Neural crest cell (in vitro differentiated cells): ENCODE data around the gene CCDC9B. TPM values are rescaled to one million over a fixed set of nuclear protein-coding genes. Genes with fewer than 3 reads are reported as not detected.

Source experiments
- DNase-seq: peaks from one replicate; pipeline ENCODE4 v3.0.0; 2021; ENCODE audit warnings: low read depth, mixed read lengths, low spot score
- H3K27ac Mint-ChIP-seq: one replicate; pipeline ENCODE4 v1.8.0; 2021; ENCODE audit warnings: mild to moderate bottlenecking, mixed read lengths; ENCODE audit not compliant: unreplicated experiment
- H3K27me3 Mint-ChIP-seq: 2 replicates; pipeline ENCODE4 v1.8.0; 2021; ENCODE audit warnings: low read depth, mild to moderate bottlenecking, mixed read lengths
- H3K36me3 Mint-ChIP-seq: 2 replicates; pipeline ENCODE4 v1.8.0; 2021; ENCODE audit warnings: low read depth, mild to moderate bottlenecking, mixed read lengths
- H3K4me1 Mint-ChIP-seq: 2 replicates; pipeline ENCODE4 v1.8.0; 2021; ENCODE audit warnings: mixed read lengths
- H3K4me3 Mint-ChIP-seq: one replicate; pipeline ENCODE4 v1.8.0; 2021; ENCODE audit warnings: mild to moderate bottlenecking, mixed read lengths
- H3K9me3 Mint-ChIP-seq: 2 replicates; pipeline ENCODE4 v1.8.0; 2021; ENCODE audit warnings: mixed read lengths
- long read RNA-seq: library from polyadenylated mRNA; unstranded; transcript quantifications from one replicate; pipeline ENCODE4 v2.0.0, GENCODE V29; 2020
- total RNA-seq: library from RNA; stranded (reverse); gene quantifications from 2 replicates; pipeline ENCODE4 v1.2.1, GENCODE V29; 2021
- TF ChIP-seq, protein P1 (sequence below): fragments of 200-600 bp; sonication (generic); conservative IDR thresholded peaks from 2 replicates; pipeline ENCODE4 v1.5.0; 2021; ENCODE audit warnings: antibody characterized with exemption, mild to moderate bottlenecking

The CCDC9B gene
- total RNA-seq, result 0.33 TPM in 1 of 2 replicates, not detected in the other
- long read RNA-seq, result 0 reads

DNA sequence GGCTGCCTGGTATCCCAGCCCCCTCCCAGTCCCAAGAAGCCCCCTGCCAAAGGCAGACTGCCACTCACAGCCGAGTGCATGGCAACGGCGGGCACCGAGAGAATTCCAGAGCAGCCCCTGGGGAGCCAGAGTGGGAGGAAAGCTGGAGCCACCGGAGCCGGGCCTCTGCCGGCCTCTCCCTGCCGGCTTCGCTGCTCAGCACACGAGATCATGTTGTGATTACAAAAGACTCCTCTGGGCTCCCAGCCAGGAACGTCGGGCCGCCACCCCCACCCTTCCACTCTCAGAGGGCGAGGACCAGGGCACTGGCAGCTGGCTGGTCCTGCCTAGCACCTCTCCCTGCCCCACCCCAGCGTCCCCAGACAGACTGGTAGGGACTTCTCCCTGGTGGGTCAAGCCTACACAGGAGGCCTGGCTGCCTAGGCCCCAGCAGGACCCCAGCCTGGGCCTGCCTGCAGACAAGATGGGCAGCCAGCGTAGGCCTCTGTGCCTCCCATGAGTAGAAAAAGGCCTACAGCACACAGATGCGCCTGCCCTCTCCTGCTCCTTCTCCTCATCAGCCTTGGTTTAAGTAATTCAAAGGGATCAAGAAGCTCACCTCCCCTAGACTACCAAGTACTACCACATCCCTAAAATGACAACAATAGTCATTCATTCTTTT lies at the start of gene CCDC9B:
CCDC9B (minus strand) TSS at position 200 of the 661 bp plus-strand sequence; CDS start at position 80, 120 bp downstream.
- Mint-ChIP-seq H3K9me3 (no peaks in the 10 kb centered on the region), H3K4me1 (peaks cover 17% of the 10 kb centered on the region), H3K27ac (no peak within 1 kb of the TSS), H3K36me3 (no peaks in the 10 kb centered on the region), H3K27me3 (no peaks in the 10 kb centered on the region), H3K4me3 (no peak within 1 kb of the TSS)
- no peak for DNase-seq
- TF ChIP-seq, protein P1, sequence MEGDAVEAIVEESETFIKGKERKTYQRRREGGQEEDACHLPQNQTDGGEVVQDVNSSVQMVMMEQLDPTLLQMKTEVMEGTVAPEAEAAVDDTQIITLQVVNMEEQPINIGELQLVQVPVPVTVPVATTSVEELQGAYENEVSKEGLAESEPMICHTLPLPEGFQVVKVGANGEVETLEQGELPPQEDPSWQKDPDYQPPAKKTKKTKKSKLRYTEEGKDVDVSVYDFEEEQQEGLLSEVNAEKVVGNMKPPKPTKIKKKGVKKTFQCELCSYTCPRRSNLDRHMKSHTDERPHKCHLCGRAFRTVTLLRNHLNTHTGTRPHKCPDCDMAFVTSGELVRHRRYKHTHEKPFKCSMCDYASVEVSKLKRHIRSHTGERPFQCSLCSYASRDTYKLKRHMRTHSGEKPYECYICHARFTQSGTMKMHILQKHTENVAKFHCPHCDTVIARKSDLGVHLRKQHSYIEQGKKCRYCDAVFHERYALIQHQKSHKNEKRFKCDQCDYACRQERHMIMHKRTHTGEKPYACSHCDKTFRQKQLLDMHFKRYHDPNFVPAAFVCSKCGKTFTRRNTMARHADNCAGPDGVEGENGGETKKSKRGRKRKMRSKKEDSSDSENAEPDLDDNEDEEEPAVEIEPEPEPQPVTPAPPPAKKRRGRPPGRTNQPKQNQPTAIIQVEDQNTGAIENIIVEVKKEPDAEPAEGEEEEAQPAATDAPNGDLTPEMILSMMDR, result no peak

DNA sequence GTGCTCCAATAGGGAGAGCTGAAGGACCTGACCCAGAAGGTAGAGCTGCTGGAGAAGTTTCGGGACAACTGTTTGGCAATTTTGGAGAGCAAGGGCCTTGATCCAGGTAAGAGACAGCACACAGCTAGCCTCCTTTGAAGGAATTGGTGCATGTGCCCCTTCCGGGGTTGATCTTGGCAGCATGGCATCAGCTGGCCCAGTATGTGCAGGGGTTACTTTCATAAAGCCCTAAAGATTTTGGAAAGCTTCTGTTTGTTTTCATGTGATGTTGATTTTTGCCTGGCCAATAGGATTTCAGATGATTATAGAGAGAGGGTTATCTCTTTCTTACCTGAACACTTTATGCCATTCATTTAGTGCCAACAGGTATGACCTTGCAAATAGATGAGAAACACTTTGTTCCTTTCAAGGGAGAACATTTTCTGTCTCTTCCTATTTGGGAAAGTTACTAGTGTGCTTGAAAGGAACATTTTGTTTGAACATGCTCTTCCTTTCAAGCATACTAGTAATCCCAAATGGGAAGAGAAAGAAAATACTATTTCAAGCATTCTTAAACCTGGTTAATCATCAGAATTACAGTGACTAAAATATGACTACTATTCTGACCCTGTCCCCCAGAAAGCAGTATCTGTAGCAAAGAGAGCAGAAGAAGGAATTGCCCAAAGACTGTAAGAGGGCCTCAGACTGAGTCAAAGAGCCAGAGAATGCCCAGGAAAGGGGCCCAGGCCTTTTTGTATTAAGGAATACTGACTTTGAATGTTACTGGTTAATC lies 49.3 kb upstream of the CCDC9B start:
- no peak for DNase-seq
- Mint-ChIP-seq H3K36me3 (peaks cover 37% of the 10 kb centered on the region), H3K9me3 (no peaks in the 10 kb centered on the region), H3K27me3 (no peaks in the 10 kb centered on the region), H3K27ac (no peak overlapping the region), H3K4me1 (peaks cover 4% of the 10 kb centered on the region), H3K4me3 (no peak overlapping the region)
- TF ChIP-seq, protein P1, result no peak

DNA sequence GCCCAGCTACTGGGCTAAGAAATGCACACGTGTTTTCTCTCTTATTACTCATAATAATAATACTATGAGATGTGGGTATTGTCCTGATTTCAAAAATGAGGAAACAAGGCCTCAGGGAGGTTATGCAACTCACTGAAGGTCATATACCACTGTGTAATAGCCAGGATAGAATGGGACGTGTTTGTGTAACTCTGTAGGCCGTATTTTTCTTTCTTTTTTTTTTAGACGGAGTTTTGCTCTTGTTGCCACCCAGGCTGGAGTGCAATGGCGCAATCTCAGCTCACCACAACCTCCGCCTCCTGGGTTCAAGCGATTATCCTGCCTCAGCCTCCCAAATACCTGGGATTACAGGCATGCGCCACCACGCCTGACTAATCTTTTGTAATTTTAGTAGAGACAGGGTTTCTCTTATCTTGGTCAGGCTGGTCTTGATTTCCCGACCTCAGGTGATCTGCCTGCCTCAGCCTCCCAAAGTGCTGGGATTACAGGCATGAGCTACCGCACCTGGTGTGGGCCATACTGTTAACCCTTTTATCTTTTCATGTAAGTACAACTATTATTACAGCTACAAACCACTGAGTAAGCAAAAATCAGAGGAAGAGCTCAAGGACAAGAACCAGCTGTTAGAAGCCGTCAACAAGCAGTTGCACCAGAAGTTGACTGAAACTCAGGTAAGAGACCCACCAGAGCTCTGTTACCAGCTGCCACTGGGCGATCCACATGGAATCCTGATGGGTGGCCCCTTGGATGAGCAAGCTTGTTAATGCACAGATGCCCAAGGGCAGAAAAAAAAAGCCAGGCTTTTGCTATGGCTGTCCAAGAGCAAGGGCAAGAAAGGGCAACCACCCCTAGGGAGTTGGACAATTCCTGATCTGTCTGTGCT lies 48.4 kb upstream of the CCDC9B start:
- Mint-ChIP-seq H3K4me3 (no peak overlapping the region), H3K4me1 (peaks cover 12% of the 10 kb centered on the region), H3K27ac (no peak overlapping the region), H3K27me3 (no peaks in the 10 kb centered on the region), H3K36me3 (peaks cover 37% of the 10 kb centered on the region), H3K9me3 (no peaks in the 10 kb centered on the region)
- TF ChIP-seq, protein P1, result no peak
- no peak for DNase-seq

DNA sequence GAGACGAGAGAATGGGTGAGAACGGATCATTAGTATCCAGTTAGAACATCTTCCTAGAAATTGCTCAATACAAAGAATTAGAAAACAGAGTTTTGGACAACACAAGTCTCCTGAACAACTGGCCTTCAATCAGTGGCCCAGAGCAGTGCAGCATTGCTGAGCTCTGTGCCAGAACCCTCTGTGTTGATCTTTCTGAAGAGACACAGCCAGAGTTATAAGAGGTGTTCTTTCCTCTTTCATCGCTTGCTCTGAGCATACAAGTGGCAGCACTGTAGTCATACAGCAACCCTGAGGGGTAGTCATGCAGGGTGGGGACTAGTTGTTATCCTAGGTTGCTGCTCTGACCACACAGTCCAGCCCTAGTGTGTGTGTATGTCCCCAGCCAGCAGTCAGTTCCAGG lies 45.7 kb upstream of the CCDC9B start:
- no peak for DNase-seq
- no peaks in the 10 kb centered on the region for H3K9me3 Mint-ChIP-seq
- H3K4me3 Mint-ChIP-seq, result no peak overlapping the region
- no peak overlapping the region for H3K27ac Mint-ChIP-seq
- H3K27me3 Mint-ChIP-seq, result no peaks in the 10 kb centered on the region
- peaks cover 28% of the 10 kb centered on the region for H3K36me3 Mint-ChIP-seq
- peaks cover 26% of the 10 kb centered on the region for H3K4me1 Mint-ChIP-seq
- TF ChIP-seq, protein P1, result no peak
